AG10803 (cell line): ENCODE measurements around the gene KCNA3.

ENCODE experiments used
- DNase-seq: peaks from one replicate; pipeline ENCODE4 v3.0.0; 2010; ENCODE audit warnings: low read depth
- H3K4me3 ChIP-seq: 2 replicates; pipeline ENCODE4 v1.5.1; 2011; ENCODE audit warnings: mild to moderate bottlenecking, low read length, control low read depth
- TF ChIP-seq, protein P1 (sequence below): conservative IDR thresholded peaks from 2 replicates; pipeline ENCODE4 v1.5.1; 2011; ENCODE audit warnings: mild to moderate bottlenecking, low read length, control low read depth, inconsistent platforms

Gene KCNA3

DNA sequence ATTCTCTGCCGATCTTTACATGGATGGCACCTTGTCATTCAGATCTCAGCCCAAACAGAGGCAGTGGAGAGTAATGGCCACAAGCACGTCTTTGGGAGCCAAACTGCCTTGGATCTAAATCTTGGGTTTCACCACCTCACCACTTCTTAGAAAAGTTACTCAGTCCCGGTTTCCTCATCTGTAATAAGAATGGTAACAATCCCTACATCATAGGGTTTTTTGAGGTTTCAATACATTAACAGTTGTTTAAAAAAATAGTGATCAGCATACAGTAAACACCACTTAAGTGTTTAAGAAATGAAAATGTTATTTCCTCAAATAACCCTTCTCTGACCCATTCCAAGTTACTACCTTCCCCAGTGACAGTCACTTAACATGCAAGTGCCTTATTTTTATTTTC is 38.5 kb upstream of the KCNA3 start:
- no peak for DNase-seq
- TF ChIP-seq, protein P1, sequence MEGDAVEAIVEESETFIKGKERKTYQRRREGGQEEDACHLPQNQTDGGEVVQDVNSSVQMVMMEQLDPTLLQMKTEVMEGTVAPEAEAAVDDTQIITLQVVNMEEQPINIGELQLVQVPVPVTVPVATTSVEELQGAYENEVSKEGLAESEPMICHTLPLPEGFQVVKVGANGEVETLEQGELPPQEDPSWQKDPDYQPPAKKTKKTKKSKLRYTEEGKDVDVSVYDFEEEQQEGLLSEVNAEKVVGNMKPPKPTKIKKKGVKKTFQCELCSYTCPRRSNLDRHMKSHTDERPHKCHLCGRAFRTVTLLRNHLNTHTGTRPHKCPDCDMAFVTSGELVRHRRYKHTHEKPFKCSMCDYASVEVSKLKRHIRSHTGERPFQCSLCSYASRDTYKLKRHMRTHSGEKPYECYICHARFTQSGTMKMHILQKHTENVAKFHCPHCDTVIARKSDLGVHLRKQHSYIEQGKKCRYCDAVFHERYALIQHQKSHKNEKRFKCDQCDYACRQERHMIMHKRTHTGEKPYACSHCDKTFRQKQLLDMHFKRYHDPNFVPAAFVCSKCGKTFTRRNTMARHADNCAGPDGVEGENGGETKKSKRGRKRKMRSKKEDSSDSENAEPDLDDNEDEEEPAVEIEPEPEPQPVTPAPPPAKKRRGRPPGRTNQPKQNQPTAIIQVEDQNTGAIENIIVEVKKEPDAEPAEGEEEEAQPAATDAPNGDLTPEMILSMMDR = no peak
- no peak overlapping the region for H3K4me3 ChIP-seq

- no peak overlapping the region for H3K4me3 ChIP-seq
- DNase-seq = no peak
- TF ChIP-seq, protein P1 = no peak
Observed at GRCh38 chr1:110710314-110710713, 35.6 kb upstream of the KCNA3 start.

DNA sequence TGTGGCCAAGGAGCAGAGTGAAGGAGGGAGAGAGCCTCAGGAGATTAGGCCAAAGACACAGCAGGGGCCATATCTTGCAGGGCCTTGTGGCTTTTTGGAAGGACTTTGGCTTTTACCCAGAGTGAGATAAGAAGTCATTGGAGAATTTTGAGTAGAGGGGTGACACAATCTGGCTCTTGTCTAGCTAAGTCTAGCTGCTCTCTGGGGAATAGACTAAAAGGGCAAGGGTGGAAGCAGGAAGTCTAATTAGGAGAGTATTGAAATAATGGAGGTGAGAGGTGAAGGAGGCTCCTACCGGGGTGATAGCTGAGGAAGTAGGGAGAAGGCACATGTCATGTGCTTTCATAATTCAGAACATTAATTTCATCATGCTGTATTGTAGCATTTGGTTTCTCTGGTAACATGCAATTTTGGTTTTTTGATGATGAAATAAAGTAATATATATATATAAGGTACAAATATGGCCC is 34.3 kb upstream of the KCNA3 start:
- DNase-seq = no peak
- no peak overlapping the region for H3K4me3 ChIP-seq
- TF ChIP-seq, protein P1 = no peak

DNA sequence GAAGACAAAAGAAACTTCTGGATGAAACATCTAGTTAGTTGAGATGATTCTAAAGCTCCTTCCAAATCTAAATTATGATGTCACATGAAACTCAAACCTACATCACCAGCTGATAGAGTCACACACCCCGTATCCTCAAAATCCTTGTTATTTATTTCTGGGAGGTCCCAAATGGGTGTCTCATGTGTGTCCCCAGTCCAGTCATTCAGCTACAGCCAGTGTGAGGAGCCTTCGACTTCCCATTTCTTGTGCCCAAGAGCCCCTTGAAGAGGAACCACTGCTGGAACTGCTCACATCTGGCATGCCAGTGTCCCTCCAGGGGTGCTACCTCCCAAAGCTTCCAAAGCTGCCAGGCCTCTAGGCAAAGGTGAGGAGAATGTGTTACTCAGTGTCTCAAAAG is 32.5 kb upstream of the KCNA3 start:
- H3K4me3 ChIP-seq = no peak overlapping the region
- no peak for DNase-seq
- TF ChIP-seq, protein P1 = no peak

DNA sequence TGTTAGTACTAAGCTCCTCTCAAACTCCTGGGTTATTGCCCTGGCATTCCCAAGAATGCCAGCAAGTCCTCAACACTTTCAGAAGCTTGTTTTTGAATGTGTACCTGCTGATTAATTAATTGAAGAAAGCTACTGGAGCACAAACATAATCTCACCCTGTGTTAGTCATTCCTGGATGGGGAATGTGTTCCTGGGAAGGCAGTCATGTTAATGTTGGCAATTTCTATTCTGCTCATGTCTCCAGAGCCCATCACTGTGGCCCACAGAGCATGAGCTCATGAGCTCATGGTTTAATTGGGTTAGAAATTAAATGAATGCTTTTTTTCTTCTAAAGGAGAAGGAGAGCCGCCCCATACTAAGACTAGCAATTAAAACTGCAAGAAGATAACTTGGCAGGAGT is 31.9 kb upstream of the KCNA3 start:
- DNase-seq = no peak
- TF ChIP-seq, protein P1 = no peak
- no peak overlapping the region for H3K4me3 ChIP-seq

- no peak overlapping the region for H3K4me3 ChIP-seq
- DNase-seq = no peak
- TF ChIP-seq, protein P1 = no peak
Observed at GRCh38 chr1:110702260-110702659, 27.5 kb upstream of the KCNA3 start.

- no peak for DNase-seq
- H3K4me3 ChIP-seq = no peak overlapping the region
- TF ChIP-seq, protein P1 = no peak
Observed at GRCh38 chr1:110700767-110701166, 26.0 kb upstream of the KCNA3 start.
